Epithelial cell of esophagus (primary cell): ENCODE measurements around the gene CHMP1A.

Experiments used
- DNase-seq: peaks from one replicate; pipeline ENCODE4 v3.0.0; 2010; ENCODE audit warnings: low read depth
- H3K4me3 ChIP-seq: 2 replicates; pipeline ENCODE4 v1.5.1; 2011; ENCODE audit warnings: mild to moderate bottlenecking, low read length, control low read depth
- TF ChIP-seq, protein P1 (sequence below): IDR thresholded peaks from 2 replicates; pipeline ENCODE4 v1.5.1; 2011; ENCODE audit warnings: low read depth, mild to moderate bottlenecking, low read length, control low read depth, inconsistent platforms; ENCODE audit not compliant: insufficient read depth; ENCODE audit errors: missing control alignments

CHMP1A gene

GRCh38 chr16:89655062-89655643, 2.4 kb downstream of the CHMP1A start:
- no peak for DNase-seq
- TF ChIP-seq, protein P1, sequence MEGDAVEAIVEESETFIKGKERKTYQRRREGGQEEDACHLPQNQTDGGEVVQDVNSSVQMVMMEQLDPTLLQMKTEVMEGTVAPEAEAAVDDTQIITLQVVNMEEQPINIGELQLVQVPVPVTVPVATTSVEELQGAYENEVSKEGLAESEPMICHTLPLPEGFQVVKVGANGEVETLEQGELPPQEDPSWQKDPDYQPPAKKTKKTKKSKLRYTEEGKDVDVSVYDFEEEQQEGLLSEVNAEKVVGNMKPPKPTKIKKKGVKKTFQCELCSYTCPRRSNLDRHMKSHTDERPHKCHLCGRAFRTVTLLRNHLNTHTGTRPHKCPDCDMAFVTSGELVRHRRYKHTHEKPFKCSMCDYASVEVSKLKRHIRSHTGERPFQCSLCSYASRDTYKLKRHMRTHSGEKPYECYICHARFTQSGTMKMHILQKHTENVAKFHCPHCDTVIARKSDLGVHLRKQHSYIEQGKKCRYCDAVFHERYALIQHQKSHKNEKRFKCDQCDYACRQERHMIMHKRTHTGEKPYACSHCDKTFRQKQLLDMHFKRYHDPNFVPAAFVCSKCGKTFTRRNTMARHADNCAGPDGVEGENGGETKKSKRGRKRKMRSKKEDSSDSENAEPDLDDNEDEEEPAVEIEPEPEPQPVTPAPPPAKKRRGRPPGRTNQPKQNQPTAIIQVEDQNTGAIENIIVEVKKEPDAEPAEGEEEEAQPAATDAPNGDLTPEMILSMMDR, result no peak
- no peak overlapping the region for H3K4me3 ChIP-seq

- no peak for DNase-seq
- H3K4me3 ChIP-seq, result no peak overlapping the region
- TF ChIP-seq, protein P1, result no peak
Measured at GRCh38 chr16:89653656-89654295, 3.7 kb downstream of the CHMP1A start.

DNA sequence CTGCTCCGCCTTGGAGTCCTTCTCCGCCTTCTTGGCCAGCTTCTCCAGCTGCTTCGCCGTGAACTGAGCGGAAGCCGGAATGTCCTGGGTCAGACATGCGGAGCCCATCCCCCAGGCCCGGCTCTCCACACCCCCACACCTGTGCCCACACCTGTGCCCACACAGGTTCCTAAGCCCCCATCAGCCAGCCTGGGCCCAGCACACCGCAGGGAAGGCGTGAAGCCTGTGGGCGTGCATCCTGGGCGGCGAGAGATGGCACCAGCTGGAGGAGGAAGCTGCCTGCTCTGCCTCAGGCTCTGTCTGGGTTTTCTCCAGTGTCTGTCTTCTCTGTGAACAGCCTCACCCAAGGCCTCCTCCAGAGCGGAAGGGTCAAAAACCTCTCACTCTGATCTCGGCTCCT, 5.9 kb downstream of the CHMP1A start:
- no peak for DNase-seq
- no peak overlapping the region for H3K4me3 ChIP-seq
- TF ChIP-seq, protein P1, result no peak

GRCh38 chr16:89646906-89647305, 10.6 kb downstream of the CHMP1A start:
- peak; percentile 83 for DNase-seq
- TF ChIP-seq, protein P1, result no peak
- no peak overlapping the region for H3K4me3 ChIP-seq

DNA sequence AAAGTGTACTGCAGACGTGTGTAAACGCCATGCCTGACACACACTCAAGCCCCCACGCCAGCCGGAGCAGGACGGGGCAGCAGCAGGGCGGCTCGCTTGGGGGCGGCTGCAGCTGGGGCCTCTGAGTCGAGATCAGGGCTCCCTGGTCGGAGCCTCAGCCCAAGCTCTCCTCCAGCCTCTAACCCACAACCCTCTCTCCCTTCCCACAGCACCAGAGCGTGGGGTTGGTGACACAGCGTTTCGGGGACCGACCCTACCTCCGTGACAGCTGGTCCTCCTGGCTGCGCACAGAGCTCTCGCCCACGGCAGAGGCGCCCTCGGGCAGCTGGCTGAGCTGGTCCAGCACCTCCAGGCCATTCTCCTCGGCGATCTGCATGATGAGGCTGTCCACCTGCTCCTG, 11.2 kb downstream of the CHMP1A start:
- no peak for DNase-seq
- no peak overlapping the region for H3K4me3 ChIP-seq
- TF ChIP-seq, protein P1, result no peak

DNA sequence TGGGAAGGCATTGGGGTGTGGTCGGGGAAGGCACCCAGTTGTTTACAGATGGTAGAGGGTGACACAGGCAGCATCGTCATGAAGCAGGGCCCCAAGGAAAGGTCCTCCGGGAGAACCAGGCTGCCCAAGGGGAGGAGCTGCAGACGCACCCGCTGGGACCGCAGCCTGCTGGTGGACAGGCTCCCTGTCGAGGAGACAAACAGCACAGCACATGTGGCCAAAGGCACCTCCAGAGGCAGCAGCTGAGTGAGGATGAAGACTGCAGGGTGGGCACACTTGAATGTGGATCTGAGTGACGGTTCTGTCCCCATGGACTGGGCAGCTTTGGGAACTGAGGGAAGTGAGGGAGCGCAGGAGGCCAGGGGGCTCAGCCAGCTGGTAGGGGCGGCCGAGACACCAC, 12.4 kb downstream of the CHMP1A start:
- H3K4me3 ChIP-seq, result no peak overlapping the region
- DNase-seq, result no peak
- TF ChIP-seq, protein P1, result no peak

DNA sequence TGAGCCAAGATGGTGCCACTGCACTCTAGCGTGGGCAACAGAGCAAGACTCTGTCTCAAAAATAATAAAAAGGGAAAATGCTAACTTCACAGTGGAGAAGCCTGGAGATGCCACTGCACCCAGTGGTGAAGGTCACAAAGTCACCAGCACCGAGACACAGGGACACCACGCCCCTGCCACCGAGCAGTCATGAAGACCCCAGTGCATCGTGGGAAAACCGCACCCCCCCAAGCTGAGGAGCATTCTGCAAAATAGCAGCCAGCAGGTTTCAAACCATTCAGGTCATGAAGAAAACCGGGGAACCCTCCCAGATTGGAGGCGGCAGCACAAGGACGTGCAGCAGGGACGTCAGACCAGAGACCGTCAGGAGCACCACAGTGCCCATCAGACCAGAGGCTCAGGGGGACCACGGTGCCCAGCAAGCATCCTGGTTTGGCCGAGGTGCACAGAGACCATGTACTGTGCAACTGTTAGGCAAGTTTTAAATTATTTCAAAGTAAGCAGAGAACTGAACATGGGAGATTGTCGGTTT, 13.7 kb downstream of the CHMP1A start:
- no peak overlapping the region for H3K4me3 ChIP-seq
- TF ChIP-seq, protein P1, result no peak
- DNase-seq, result no peak
